GM19240 (cell line): ENCODE data around the gene RNF157.

Experiments used
- DNase-seq: peaks from one replicate; pipeline ENCODE4 v3.0.0; 2011; ENCODE audit warnings: low spot score; ENCODE audit not compliant: insufficient read length

The RNF157 gene

DNA sequence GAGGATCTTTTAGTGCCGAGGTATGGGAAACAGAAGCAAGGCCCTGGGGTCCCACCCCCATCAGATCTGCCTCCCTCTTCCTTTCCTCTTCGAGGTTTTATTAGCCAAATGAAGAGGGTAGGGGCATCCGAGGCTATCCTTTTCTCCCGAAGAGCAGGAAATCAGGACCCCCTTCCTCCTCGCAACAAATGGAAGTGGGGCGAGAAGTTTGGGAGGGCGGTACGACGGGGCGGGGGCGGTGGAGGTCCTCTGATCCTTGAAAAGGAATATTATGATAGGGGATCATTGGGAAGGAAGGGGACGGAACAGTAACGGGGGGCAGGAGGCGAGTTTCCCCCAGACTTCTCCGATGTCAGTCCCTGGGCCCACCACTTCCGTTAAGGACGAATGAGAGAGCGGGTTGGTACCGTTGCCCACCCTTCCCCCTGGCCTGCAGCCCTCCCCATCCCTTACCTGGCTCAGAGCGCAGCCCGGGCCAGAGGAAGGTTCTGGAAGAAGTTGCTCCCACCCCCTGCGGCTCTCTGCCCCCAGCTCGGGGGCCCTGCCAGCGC lies 99.6 kb downstream of the RNF157 start:
- DNase-seq = no peak

DNA sequence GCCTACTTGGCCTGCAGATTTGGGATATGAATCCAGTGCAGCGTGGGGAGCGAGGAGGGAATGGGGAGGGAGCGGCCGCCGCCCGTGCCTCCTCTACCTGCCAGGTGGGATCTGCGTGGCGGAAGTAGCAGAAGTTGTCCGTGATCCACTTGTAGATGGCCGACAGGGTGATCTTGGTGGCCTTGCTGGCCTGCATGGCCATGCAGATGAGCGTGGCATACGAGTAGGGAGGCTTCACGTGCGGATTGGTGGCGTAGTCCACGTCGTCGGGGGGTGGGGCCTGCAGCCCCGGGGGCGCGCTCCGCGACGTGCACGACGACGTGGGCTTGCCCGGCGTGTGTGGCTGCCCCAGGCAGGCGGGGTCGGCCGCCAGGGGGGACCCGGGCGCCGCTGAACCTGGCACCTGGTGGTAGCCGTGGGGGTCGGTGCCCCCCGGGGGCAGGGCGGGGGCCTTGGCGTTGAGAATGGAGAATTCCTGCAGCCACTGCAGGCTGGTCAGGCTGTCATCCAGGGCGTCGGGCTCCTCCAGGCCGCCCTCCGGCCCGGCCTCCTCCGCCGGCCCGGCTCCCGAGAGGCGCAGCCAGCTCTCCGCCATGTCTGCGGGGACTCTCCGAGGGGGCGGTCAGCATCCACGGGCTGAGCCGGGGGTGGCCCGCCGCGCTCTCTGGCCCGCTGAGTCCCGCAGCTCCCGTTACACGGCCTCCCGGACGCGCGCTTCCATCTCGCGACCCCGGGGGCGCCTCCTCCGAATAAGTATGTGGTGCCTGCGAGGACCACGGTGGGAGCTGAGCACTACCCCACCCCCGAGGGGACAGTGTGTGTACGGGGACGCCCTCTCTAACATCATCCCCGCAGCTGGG lies 100.3 kb downstream of the RNF157 start:
- no peak for DNase-seq

DNA sequence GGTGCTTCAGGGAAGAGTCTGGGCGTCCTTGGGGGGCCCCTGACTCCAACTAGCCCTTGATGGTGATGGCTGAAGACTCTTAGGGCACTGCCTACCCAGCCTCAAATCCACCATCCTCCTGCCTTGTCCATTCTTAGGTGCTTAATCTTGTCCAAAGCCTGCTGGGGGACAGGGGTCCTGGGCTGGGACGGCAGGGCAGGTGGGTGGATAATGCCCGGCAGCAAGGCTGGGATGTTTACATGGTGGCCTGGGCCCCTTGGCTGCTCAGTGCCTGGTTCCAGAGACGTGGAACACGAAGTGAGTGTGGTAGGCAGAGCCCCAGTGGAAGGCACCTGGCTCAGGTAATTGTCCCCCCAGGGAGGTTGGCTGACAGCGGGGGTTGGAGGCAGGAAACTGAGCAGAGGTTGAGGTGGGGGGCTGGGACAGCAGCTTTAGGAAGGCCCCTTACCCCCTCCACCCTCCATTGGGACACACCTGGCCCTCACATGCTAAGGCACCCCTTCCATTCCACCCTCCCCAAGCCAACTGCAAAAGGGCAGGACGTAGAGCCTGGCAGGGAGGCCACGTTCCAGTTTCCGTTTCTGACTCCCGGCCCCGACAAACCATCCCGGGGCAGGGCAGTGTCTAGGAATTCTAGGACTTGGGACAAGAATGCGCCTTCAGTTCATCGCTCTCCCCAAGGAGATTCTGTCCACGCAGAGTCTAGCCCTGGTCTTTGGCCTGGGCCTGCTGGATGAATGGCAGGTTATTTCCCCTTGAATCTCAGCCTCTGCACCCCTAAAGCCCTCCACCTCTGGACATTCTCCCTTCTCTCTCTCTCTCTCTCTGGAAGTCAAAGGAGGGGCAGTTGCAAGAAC lies 101.2 kb downstream of the RNF157 start:
- no peak for DNase-seq

DNA sequence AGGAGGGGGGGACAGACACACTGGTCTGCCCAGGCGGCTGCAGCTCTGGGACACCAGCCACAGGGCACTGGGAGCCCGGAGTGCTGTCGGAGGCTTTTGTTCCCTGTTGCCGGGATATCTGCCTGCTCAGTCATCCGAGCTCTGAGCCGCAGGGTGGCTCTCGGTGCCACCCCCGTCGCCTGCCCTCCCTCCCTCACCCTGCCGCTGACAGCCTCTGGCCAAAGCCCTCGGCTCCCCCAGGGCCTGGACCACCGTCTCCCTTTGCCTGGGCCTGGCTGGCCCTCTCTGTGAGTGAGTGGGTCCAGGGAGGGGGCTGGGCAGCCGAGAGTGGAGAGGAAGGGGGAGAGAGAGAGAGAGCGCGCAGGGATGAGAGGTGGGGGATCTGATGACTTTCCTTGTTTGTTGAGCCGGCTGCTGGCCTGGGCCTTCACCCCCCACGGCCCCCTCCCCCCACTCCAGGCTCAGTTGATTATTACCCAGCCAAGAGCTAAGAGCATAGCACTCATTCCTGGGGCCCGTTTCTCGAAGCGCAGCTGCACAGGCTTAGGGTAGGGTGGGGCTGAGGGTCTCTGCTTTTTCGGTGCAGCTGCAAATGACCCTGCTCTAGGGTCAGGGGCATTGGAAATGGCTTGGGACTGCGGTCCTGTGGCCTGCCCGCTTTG lies 101.9 kb downstream of the RNF157 start:
- no peak for DNase-seq

DNA sequence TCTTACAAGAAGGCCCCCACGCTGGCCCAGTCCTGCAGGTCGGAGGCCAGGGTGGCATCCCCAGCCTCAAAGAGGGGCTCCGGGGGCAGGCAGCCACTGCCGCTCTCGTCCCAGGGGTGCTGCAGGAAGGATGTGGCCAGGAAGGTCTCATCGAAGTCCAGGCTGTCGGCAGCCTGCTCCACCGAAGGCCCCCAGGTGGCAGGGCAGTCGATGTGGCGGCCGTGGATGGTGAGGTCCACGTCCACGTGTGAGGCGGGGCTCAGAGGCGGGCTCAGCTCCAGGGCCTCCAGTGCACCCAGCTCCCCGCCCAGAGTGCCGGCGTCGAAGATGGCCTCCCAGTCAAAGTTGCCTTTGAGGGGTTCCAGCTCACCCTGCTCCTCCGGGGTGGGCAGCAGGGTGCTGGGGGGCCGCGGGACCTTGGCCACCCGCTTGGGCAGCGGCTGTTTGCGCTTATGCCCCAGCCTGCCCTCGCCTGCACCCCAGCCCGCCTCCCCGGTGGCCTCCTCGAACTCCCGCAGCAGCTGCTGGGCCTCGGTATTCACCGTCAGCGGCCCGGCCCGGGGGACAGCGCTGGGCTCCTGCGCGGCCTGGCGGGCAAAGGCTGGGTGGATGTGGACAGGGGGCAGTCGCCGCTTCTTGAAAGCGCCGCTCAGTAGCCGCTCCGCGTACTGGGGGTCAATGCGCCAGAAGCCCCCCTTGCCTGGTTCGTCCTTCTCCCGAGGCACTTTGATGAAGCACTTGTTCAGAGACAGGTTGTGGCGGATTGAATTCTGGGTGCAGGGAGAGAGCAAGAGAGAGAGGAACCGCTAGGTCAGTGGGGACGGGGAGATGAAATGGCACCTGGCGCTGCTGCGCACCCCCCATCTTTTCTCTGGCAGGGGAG lies 102.7 kb downstream of the RNF157 start:
- no peak for DNase-seq

DNA sequence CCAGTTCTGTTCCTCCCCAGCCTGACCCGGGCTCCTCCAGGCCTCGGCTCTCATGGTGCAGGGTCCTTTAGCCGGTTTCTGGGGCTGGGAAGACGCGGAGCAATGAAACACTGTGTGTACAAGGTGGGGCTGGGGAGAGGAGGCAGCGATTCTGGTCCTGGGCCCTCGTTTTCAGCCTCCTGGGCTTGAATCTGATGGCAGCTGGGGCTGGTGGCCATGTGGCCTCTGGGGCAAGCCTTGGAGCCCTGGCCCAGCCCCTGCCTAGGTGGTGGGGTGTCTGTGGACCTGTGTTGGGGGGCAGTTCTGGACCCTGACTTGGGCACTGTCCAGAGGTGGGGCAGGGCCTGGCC lies 103.3 kb downstream of the RNF157 start:
- no peak for DNase-seq

DNA sequence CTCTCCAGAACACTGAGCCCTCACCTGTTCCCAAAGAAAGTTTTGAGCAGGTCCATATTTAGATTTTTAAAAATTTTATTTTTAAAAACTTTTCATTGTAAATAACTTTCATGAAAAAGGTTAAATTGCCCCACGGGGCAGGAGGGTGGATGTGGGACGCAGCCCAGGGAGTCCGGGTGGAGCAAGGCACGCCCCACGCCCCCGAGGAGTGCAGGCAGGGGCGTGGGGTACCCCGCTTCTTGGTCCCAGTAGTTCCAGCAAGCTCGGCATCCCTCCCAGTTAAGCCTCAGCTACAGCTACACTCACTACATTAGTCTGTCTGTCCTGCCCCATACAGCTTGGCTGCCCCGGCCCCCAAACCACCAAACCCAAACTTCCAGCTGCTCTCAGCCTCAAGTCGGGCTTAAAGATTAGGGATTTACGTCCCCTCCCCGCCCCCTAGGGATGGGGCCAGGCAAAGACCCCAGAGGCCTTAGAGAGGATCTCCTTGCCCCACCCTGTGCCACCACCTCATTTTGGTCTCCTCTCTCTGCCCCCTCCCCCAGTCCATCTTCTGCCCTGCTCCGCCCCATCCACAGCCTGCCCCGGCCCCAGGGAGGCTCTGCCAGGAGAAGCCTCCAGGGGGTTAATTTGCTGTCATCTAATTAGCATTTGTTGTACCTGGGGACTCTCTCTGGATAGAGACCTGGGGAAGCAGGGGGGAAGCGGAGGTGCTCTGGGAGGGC lies 103.9 kb downstream of the RNF157 start:
- no peak for DNase-seq

DNA sequence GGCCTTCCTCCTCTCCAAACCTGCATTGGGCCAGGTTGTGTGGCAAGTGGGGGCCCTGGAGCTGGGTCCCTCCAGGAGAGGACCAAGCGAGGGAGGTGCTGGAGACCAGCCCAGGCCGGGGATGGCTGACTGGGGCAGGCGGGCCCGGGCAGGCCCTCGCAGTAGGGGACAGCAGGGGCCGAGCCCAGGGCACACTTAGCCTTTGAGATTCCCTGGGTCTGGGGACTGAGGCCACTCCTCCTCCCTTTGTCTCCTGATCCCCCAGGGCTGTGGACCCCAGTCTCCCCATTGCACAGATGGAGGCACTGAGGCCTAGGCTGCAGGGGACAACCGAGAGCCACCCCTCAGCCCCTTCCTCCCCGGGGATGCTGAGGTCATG lies 104.5 kb downstream of the RNF157 start:
- no peak for DNase-seq

DNA sequence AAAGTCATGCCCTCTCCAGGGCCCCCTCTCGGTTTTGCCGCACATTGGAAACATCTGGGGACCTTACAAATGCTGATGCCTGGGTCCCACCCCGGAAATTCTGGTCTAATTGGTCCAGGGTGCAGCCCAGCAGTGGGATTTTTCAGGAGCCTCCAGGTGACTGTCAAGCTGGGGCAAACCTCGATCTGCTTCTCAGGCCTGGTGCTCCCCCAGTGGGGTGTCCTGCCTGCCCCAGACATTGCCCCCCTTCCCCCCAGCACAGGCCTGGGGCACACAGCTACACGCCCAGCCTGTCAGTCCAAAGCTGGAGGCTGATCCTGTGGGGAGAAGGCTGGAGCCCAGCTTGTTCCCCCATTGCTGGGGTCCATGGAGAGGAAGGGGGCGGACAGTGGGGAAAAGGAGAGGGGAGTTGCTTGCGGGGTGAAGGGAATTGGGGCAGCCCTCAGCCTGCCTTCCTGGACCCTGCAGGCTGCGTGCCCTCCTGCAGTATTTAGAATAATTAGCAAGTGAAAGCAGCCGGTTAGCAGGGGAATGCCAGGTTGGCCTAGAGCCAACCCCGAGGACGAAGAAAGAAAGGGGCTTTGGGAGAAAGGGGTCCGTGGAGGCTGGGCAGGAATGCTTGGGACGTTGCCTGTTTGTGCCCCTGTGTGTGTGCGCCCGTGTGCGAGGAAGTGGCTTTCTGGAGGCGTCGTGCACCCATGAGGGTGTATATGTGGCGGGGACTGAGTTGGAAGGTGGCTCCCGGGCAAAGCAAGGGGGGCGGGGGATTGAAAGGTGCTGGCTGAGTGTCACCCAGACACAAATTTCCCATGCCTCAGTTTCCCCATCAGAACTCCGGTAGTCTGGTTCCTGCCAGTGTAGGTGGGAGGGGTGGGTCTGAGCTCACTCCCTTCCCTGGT lies 105.1 kb downstream of the RNF157 start:
- no peak for DNase-seq

DNA sequence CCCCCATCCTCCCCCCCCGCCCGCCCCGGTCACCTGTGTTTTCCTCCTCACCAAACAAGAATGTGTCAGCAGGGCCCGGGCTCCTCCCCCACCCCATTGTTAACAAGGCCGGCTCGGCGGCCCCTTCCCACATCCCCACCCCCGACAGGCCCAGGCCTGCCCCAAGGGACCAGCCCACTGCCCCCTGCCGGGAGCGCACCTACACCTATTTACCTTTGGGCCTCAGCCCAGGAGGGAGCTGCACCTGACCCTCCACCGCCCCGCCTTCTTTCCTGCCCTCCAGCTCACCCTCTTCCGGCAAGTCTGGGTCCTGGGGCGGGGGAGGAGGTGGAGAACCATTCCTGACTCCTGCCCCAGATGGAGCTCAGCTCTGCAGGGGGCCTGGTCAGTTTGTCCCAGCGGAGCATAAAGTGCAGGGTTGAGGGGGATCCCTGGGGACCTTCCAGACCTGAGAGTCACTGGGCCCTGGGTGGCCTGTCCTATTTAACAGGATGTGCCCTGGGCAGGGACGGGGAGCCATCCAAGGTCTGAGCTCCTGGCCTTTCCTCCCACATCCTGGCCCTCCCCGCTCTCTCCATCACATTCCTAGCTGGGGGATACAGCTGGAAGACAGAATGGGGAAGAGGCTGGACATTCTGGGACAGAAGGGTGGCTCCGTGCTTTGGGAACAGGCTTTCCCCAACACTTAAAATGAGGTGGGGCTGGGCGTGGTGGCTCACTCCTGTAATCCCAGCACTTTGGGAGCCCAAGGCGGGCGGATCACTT lies 107.5 kb downstream of the RNF157 start:
- DNase-seq = no peak

DNA sequence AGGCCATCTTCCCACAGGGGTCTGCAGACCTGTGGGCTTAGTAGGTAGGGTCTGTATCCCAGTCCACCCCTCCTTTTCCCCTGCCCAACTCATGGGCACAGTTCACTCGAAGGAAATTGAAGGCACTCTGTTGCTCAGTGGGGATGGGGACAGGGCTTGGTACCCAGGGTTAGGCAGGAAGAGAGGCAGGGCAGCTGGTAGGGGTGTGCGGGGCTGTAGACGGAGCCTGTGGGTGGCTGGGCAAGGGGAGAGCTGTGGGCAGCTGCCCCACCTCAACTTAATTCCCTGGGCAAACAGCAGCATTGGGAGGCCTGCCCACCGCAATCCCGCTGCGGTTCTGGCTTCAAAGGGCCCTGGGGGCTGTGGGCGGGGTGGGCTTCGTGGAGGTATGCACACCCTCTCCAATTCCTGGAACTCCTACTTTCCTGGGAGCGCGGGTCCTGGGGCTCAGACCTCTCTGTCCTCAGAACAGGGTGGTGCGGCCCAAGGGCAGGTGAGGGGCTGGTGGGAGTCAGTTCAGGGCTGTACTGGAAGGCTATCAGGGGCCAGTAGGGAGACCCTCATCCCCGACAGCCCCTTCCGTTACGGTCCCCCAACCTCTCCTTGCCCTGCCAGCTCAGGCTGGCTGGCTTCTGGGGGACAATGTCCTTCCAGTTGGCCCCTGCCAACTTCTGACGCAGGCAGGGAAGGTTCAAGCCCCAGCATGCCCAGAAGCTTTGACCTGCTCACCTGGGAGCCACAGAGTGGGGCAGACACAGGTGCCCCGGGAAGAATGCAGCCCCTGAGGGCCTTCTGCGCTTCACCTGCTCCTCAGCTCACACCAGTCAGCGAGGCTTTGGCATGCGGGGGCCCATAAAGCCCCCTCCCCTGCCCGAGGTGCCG lies 108.4 kb downstream of the RNF157 start:
- no peak for DNase-seq

DNA sequence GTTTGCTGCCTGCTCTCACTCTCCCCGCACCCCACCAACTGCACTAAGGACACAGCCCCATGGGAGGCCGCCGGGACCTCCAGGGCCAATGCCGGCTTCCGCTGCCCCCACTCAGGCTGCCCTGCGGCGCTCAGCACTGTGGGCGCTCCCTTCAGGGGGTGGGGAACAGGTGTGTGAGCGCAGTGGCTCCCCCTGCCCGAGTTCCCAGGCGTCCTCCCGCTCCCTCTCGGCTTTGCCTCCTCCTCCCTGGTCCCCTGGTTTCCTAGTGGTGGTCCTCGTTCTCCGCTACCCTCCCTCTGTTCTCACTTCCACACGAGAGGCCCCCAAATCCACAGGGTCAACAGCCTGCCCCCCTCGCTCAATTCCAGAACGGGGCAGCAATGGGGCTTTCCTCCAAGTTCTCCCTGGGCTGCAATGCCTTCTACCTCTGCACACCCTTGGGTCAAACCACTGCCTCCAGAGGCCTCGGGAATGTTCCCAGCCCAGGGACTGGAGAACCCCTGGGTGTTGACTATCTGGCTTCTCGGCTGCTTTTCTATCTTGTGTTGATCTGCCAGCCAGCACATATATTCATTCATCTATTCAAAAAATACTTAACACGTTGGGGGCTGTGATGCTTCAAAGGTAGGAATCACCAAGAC lies 109.1 kb downstream of the RNF157 start:
- DNase-seq = no peak

DNA sequence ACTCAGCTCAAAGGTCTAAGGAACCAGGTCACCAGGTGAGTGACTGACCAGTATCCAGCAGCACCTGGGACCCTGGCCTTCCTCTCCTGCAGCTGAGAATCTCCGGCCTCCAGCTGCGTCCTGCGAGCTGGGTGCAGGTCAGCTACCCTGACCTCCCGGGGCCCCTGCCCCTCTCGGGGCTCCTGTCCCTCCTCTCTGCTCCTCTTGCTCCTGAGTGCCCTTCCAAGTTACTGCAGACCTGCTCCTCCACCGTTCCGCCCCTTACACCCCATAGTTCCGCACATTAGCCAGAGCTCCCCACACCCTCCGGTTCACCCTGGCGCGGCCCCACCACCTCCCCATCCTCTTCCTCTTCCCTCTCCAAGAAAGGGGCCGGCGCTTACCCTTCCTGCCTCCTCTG lies 109.8 kb downstream of the RNF157 start:
- no peak for DNase-seq

DNA sequence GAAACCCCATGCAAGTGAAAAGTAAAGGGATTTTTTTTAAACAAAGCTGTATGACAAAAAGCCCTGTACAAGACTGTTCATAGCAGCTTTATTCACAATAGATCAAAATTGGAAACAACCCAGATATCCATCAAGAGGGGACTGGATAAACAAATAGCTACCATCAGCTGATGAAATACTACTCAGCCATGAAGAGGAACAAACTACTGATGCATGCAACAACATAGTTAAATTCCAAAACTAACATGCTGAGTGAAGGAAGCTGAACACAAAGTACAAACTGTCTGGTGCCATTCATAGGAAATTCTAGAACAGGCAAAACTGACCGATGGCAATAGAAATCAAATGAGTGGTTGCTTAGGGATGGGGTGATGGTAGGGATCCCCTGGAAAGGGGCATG lies 114.4 kb downstream of the RNF157 start:
- DNase-seq = no peak

DNA sequence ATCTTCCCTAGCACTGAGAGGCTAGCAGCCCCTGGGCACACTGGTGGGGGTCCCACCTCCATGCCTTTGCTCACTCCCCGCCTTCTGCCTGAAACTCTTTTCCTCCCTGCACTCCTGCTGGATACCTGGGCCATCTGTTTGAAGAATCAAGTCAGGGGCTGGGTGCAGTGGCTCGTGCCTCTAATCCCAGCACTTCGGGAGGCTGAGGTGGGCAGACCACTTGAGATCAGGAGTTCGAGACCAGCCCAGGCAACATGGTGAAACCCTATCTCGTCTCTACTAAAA lies 115.0 kb downstream of the RNF157 start:
- no peak for DNase-seq

DNA sequence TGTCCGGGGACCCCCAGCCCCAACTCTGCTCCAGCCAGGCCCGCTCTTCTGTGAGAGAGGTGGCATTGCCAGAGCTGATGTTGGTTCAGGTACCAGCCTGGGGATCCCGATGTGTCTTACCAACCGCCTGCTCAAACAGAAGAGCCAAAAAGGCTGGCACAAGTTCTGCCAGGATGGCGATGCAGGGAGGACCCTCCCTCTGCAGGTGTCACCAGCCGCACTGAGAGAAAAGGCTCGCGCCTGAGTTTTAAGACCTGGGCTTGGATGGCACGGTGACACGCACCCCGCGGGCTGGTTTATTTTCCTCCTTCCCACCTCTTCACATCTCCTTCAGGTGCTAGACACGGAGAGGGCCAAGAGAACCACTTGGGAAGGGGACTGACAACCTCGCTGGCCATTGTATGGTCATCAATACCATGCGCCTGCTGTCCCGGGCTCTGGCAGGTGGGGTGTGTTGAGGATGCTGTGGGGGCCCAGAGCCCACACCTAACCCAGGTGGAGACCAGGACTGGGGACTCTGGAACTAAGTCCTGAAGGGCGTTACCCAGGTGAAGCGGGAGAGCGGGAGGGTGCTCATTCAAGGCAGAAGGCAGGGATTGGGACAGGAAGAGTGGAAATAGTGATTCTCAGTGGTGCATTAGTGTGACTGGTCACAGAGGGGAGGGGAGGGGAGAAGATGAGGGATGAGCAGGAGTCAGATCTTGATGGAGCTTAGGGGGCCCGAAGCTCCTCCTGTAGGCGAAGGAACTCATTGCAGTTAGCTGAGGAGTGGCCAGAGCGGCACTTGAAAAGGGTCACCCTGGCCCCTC lies 115.5 kb downstream of the RNF157 start:
- DNase-seq = no peak
